Neural cell (in vitro differentiated cells): ENCODE data around the gene ZNF774. TPM values are rescaled to one million over a fixed set of nuclear protein-coding genes. Genes with fewer than 3 reads are reported as not detected.

Experiments used
- H2AFZ ChIP-seq: fragments of 200-600, 300-800 bp; sonication (generic), shearing (Covaris generic); 2 replicates; pipeline ENCODE4 v1.6.0; 2014; ENCODE audit warnings: low read depth, mild to moderate bottlenecking, antibody characterized with exemption, low read length, moderate library complexity
- H3F3A ChIP-seq: fragments of 200-600 bp; shearing (Covaris generic); 2 replicates; pipeline ENCODE4 v1.6.1; 2016; ENCODE audit warnings: mild to moderate bottlenecking, moderate library complexity, mixed read lengths, antibody characterized with exemption, low read length; ENCODE audit not compliant: insufficient read depth, poor library complexity, severe bottlenecking
- H3K27ac ChIP-seq: fragments of 200-600, 300-800 bp; sonication (generic), shearing (Covaris generic); 2 replicates; pipeline ENCODE4 v1.5.1; 2014; ENCODE audit warnings: mild to moderate bottlenecking, low read length, moderate library complexity
- H3K27me3 ChIP-seq: fragments of 300-800, 200-600 bp; sonication (generic), shearing (Covaris generic); 2 replicates; pipeline ENCODE4 v1.6.0; 2014; ENCODE audit warnings: mild to moderate bottlenecking, low read depth, low read length, moderate library complexity; ENCODE audit not compliant: insufficient read depth
- H3K36me3 ChIP-seq: fragments of 300-800, 200-600 bp; sonication (generic), shearing (Covaris generic); 2 replicates; pipeline ENCODE4 v1.5.1; 2014; ENCODE audit warnings: mild to moderate bottlenecking, antibody characterized with exemption, low read length, moderate library complexity; ENCODE audit not compliant: insufficient read depth
- H3K4me2 ChIP-seq: fragments of 300-800, 200-600 bp; sonication (generic), shearing (Covaris generic); 2 replicates; pipeline ENCODE4 v1.6.0; 2014; ENCODE audit warnings: mild to moderate bottlenecking, low read length
- H3K4me3 ChIP-seq: fragments of 300-800, 200-600 bp; sonication (generic), shearing (Covaris generic); 2 replicates; pipeline ENCODE4 v1.5.1; 2014; ENCODE audit warnings: mild to moderate bottlenecking, low read length, moderate library complexity
- H3K79me2 ChIP-seq: fragments of 200-600 bp; shearing (Covaris generic); replicated peaks from 2 replicates; pipeline ENCODE4 v1.6.0; 2014; ENCODE audit warnings: mild to moderate bottlenecking, low read length, moderate library complexity; ENCODE audit not compliant: insufficient read depth
- H3K9ac ChIP-seq: fragments of 300-800, 200-600 bp; sonication (generic), shearing (Covaris generic); 2 replicates; pipeline ENCODE4 v1.6.1; 2016; ENCODE audit warnings: mild to moderate bottlenecking, low read length, mixed read lengths
- H3K9me2 ChIP-seq: fragments of 200-600 bp; shearing (Covaris generic); 2 replicates; pipeline ENCODE4 v1.6.1; 2016; ENCODE audit warnings: mild to moderate bottlenecking, low read length, mixed read lengths; ENCODE audit not compliant: insufficient read depth
- H3K9me3 ChIP-seq: fragments of 200-600, 300-800 bp; sonication (generic), shearing (Covaris generic); 2 replicates; pipeline ENCODE4 v1.6.1; 2016; ENCODE audit warnings: mild to moderate bottlenecking, mixed run types, low read length, moderate library complexity, mixed read lengths
- H4K20me1 ChIP-seq: fragments of 200-600 bp; shearing (Covaris generic); 2 replicates; pipeline ENCODE4 v1.6.1; 2016; ENCODE audit warnings: mild to moderate bottlenecking, mixed run types; ENCODE audit not compliant: insufficient read depth
- CTCF ChIP-seq: fragments of 450-650 bp; IDR thresholded peaks from 2 replicates; pipeline ENCODE4 v1.5.1; 2014; ENCODE audit warnings: antibody characterized with exemption, mild to moderate bottlenecking, moderate library complexity; ENCODE audit not compliant: poor library complexity, severe bottlenecking
- EP300 ChIP-seq: fragments of 450-650 bp; conservative IDR thresholded peaks from 2 replicates; pipeline ENCODE4 v1.6.1; 2014; ENCODE audit warnings: antibody characterized with exemption, mild to moderate bottlenecking, moderate library complexity; ENCODE audit not compliant: poor library complexity, severe bottlenecking
- EZH2 ChIP-seq: fragments of 200-600, 300-800 bp; shearing (Covaris generic), sonication (generic); IDR thresholded peaks from 2 replicates; pipeline ENCODE4 v1.6.1; 2014; ENCODE audit warnings: antibody characterized with exemption, low read length, borderline replicate concordance, mild to moderate bottlenecking; ENCODE audit not compliant: insufficient read depth, poor library complexity, severe bottlenecking
- MXI1 ChIP-seq: fragments of 450-650 bp; conservative IDR thresholded peaks from 2 replicates; pipeline ENCODE4 v1.6.1; 2014; ENCODE audit warnings: antibody characterized with exemption, mild to moderate bottlenecking; ENCODE audit not compliant: poor library complexity, severe bottlenecking
- POLR2AphosphoS5 ChIP-seq: IDR thresholded peaks from 2 replicates; pipeline ENCODE4 v1.6.1; 2012
- RAD21 ChIP-seq: fragments of 450-650 bp; conservative IDR thresholded peaks from 2 replicates; pipeline ENCODE4 v1.6.1; 2014; ENCODE audit warnings: antibody characterized with exemption, mild to moderate bottlenecking, moderate library complexity
- REST ChIP-seq: IDR thresholded peaks from 2 replicates; pipeline ENCODE4 v1.6.1; 2012; ENCODE audit warnings: borderline replicate concordance
- SMC3 ChIP-seq: fragments of 450-650 bp; conservative IDR thresholded peaks from 2 replicates; pipeline ENCODE4 v1.6.1; 2014; ENCODE audit warnings: antibody characterized with exemption, mild to moderate bottlenecking, moderate library complexity; ENCODE audit not compliant: poor library complexity
- TAF1 ChIP-seq: IDR thresholded peaks from 2 replicates; pipeline ENCODE4 v1.6.1; 2012; ENCODE audit warnings: low read depth
- polyA plus RNA-seq: library from polyadenylated mRNA; depleted of rRNA; stranded (reverse); fragments of >200 nt; gene quantifications from 2 replicates; pipeline ENCODE4 v1.2.3, GENCODE V29; 2014

Gene ZNF774
- polyA plus RNA-seq, 1 donor from 2014 or later, result 6.8 TPM

GRCh38 chr15:90400005-90400758 is 48.1 kb downstream of the ZNF774 start (continued):
- TF ChIP-seq EZH2 (no peak), TAF1 (no peak)

GRCh38 chr15:90400759-90401314 is 48.8 kb downstream of the ZNF774 start:
- H3K9me3 ChIP-seq, result no peaks in the 10 kb centered on the region
- no peaks in the 10 kb centered on the region for H3F3A ChIP-seq
- no peak overlapping the region for H3K9ac ChIP-seq
- H3K79me2 ChIP-seq, result peaks cover 21% of the 10 kb centered on the region
- no peak overlapping the region for H3K4me3 ChIP-seq
- no peak for TF ChIP-seq SMC3
- no peak for TF ChIP-seq RAD21
- no peak for TF ChIP-seq MXI1
- TF ChIP-seq CTCF, result no peak
- TF ChIP-seq POLR2AphosphoS5, result no peak
- TF ChIP-seq TAF1, result no peak
- TF ChIP-seq EP300, result no peak
- no peak for TF ChIP-seq EZH2
- no peak for TF ChIP-seq REST
- H3K4me2 ChIP-seq, result no peak overlapping the region
- H3K36me3 ChIP-seq, result no peaks in the 10 kb centered on the region
- no peaks in the 10 kb centered on the region for H4K20me1 ChIP-seq
- H3K9me2 ChIP-seq, result no peaks in the 10 kb centered on the region
- H2AFZ ChIP-seq, result no peak overlapping the region
- H3K27me3 ChIP-seq, result no peaks in the 10 kb centered on the region
- H3K27ac ChIP-seq, result no peak overlapping the region

- Histone ChIP-seq H3K79me2 (peaks cover 23% of the 10 kb centered on the region), H3K4me2 (no peak overlapping the region), H4K20me1 (no peaks in the 10 kb centered on the region), H3K4me3 (no peak overlapping the region), H2AFZ (no peak overlapping the region), H3K9me2 (no peaks in the 10 kb centered on the region), H3K9me3 (no peaks in the 10 kb centered on the region), H3K27me3 (no peaks in the 10 kb centered on the region), H3K27ac (no peak overlapping the region), H3K9ac (no peak overlapping the region), H3K36me3 (no peaks in the 10 kb centered on the region), H3F3A (no peaks in the 10 kb centered on the region)
- TF ChIP-seq MXI1 (no peak), CTCF (no peak), EP300 (no peak), SMC3 (no peak), RAD21 (no peak), EZH2 (no peak), REST (no peak), TAF1 (no peak), POLR2AphosphoS5 (no peak)
Observed at GRCh38 chr15:90401495-90401894, 49.4 kb downstream of the ZNF774 start.
